Erythroblast (primary cell): ENCODE results near the gene TMEM198.

Experiments used
- GATA1 ChIP-seq: IDR thresholded peaks from 2 replicates; pipeline ENCODE4 v1.6.1; 2011; ENCODE audit warnings: low read depth, mild to moderate bottlenecking, control low read depth, low read length, moderate library complexity
- POLR2A ChIP-seq: IDR thresholded peaks from 2 replicates; pipeline ENCODE4 v1.6.1; 2011; ENCODE audit warnings: mild to moderate bottlenecking, low read length

GRCh38 chr2:219516888-219517287 lies 26.9 kb upstream of the TMEM198 start:
- TF ChIP-seq POLR2A (no peak), GATA1 (no peak)
